K562 (cell line): ENCODE data around the gene NUBP2. TPM values are rescaled to one million over a fixed set of nuclear protein-coding genes. Genes with fewer than 3 reads are reported as not detected.

Source experiments
- ATAC-seq: fragments of 200-7000 bp; cut with Tn5 transposase; 3 replicates; pipeline ENCODE4 v1.9.1; 2020; ENCODE audit warnings: moderate library complexity
- BruUV-seq: library from RNA; stranded (reverse); fragments of 400-500 nt; replicated peaks from 2 replicates; lab custom pipeline; 2021; lab: Mats Ljungman, UMichigan
- CTCF ChIA-PET: fragments of 300-600 bp; formaldehyde crosslinking; extraction: SDS; loops from one replicate; lab custom pipeline; 2021; ENCODE audit warnings: low intra/inter-chr PET ratio; lab: Yijun Ruan, JAX
- POLR2A ChIA-PET: fragments of 300-600, 350-650 bp; sonication (Branson Sonifier 250); formaldehyde crosslinking; extraction: SDS; loops from one replicate; lab custom pipeline; 2021; ENCODE audit warnings: antibody characterized with exemption, inconsistent platforms; lab: Yijun Ruan, JAX
- DNase-seq, 4 experiments: peaks; one replicate each; pipeline versions ENCODE4 v3.0.0 to v3.0.0-alpha.2; 2011 to 2018; ENCODE audit warnings: low spot score in 3 of 4, mixed read lengths in 3 of 4; ENCODE audit errors: extremely low read depth in 1 of 4
- FAIRE-seq: peaks from 2 replicates; lab custom pipeline; 2011; peaks lifted over from hg19 to GRCh38; lab: Jason Lieb, UNC
- H2AFZ ChIP-seq: 2 replicates; pipeline ENCODE4 v1.6.0; 2011; ENCODE audit warnings: low read depth, low read length, control low read depth, inconsistent platforms
- H3K27ac ChIP-seq: fragments of 200-600 bp; 3 replicates; pipeline ENCODE4 v1.8.0; 2011; ENCODE audit warnings: low read depth, mild to moderate bottlenecking, control low read depth, inconsistent platforms, low read length, moderate library complexity, mixed read lengths; ENCODE audit errors: extremely low read depth
- H3K27me3 ChIP-seq, 2 experiments: fragments of 300-600 bp in 1 of 2; 2 replicates in 1 of 2; 3 replicates in 1 of 2; pipeline versions ENCODE4 v1.6.0 to v1.8.0; 2011; ENCODE audit warnings: inconsistent platforms in 2 of 2, low read length in 2 of 2, mild to moderate bottlenecking in 1 of 2, mixed read lengths in 1 of 2, moderate library complexity in 1 of 2; ENCODE audit not compliant: control insufficient read depth in 2 of 2, insufficient read depth in 2 of 2
- H3K36me3 ChIP-seq: fragments of 300-600 bp; 3 replicates; pipeline ENCODE4 v1.8.0; 2011; ENCODE audit warnings: mild to moderate bottlenecking, low read length, inconsistent platforms; ENCODE audit not compliant: control insufficient read depth, insufficient read depth
- H3K4me1 ChIP-seq, 2 experiments: fragments of 200-600 bp in 1 of 2; replicated peaks in 1 of 2; 2 replicates in 1 of 2; 3 replicates in 1 of 2; pipeline versions ENCODE4 v1.5.1 to v1.8.0; 2011; ENCODE audit warnings: inconsistent platforms in 2 of 2, low read length in 2 of 2, mild to moderate bottlenecking in 1 of 2, mixed read lengths in 1 of 2, moderate library complexity in 1 of 2; ENCODE audit not compliant: control insufficient read depth in 2 of 2, insufficient read depth in 2 of 2
- H3K4me2 ChIP-seq: 2 replicates; pipeline ENCODE4 v1.6.1; 2011; ENCODE audit warnings: low read length, control low read depth, inconsistent platforms, mixed read lengths; ENCODE audit not compliant: insufficient read depth
- H3K4me3 ChIP-seq: fragments of 200-600 bp; sonication (generic), shearing (Covaris generic); 2 replicates; pipeline ENCODE4 v1.5.1; 2016; ENCODE audit warnings: control low read depth, inconsistent platforms
- H3K79me2 ChIP-seq: fragments of 200-600 bp; 3 replicates; pipeline ENCODE4 v1.8.0; 2011; ENCODE audit warnings: low read length, inconsistent platforms; ENCODE audit not compliant: control insufficient read depth, insufficient read depth
- H3K9ac ChIP-seq, 2 experiments: 2 replicates each; pipeline versions ENCODE4 v1.6.0 to v1.6.1; 2011; ENCODE audit warnings: low read depth in 2 of 2, low read length in 2 of 2, control low read depth in 1 of 2, inconsistent platforms in 1 of 2, mild to moderate bottlenecking in 1 of 2, mixed read lengths in 1 of 2; ENCODE audit not compliant: insufficient read depth in 1 of 2
- H3K9me1 ChIP-seq: one replicate; pipeline ENCODE4 v1.6.0; 2011; ENCODE audit warnings: inconsistent platforms, mild to moderate bottlenecking, low read length, moderate library complexity; ENCODE audit not compliant: control insufficient read depth, insufficient read depth
- H3K9me3 ChIP-seq: replicated peaks from 2 replicates; pipeline ENCODE4 v1.5.1; 2011; ENCODE audit warnings: low read depth, low read length, inconsistent platforms; ENCODE audit not compliant: control insufficient read depth, insufficient read depth
- H4K20me1 ChIP-seq: replicated peaks from 2 replicates; pipeline ENCODE4 v1.6.1; 2011; ENCODE audit warnings: low read length, inconsistent platforms, mixed read lengths; ENCODE audit not compliant: control insufficient read depth, insufficient read depth
- ELK3 ChIP-seq: fragments of 450-650 bp; formaldehyde crosslinking; IDR thresholded peaks from 2 replicates; pipeline ENCODE4 v1.4.0; 2020; ENCODE audit warnings: mild to moderate bottlenecking
- ESRRA ChIP-seq: fragments of 450-650 bp; IDR thresholded peaks from 2 replicates; pipeline ENCODE4 v1.6.1; 2014; ENCODE audit warnings: low read depth, mild to moderate bottlenecking, moderate library complexity, borderline replicate concordance
- ESRRB ChIP-seq: fragments of 250-450 bp; sonication (Bioruptor Pico); IDR thresholded peaks from 2 replicates; pipeline ENCODE4 v1.5.0; 2020; ENCODE audit warnings: mild to moderate bottlenecking, moderate library complexity, borderline replicate concordance
- L3MBTL2 ChIP-seq: fragments of 450-650 bp; IDR thresholded peaks from 2 replicates; pipeline ENCODE4 v1.6.1; 2016; ENCODE audit warnings: mild to moderate bottlenecking, moderate library complexity
- POLR2B ChIP-seq: fragments of 450-650 bp; IDR thresholded peaks from 2 replicates; pipeline ENCODE4 v1.6.1; 2018; ENCODE audit warnings: low read depth; ENCODE audit not compliant: partially characterized antibody
- POLR3G ChIP-seq: IDR thresholded peaks from 2 replicates; pipeline ENCODE4 v1.6.1; 2011; ENCODE audit not compliant: insufficient read length, insufficient replicate concordance; ENCODE audit errors: extremely low read depth
- PYGO2 ChIP-seq: fragments of 450-650 bp; IDR thresholded peaks from 2 replicates; pipeline ENCODE4 v1.6.1; 2016; ENCODE audit warnings: mild to moderate bottlenecking, missing genetic modification characterization, moderate library complexity, missing compliant biosample characterization
- SMAD2 ChIP-seq: fragments of 150-350 bp; IDR thresholded peaks from 2 replicates; pipeline ENCODE4 v1.6.1; 2014; ENCODE audit warnings: low read depth, mild to moderate bottlenecking, low read length
- SMC3 ChIP-seq: conservative IDR thresholded peaks from 2 replicates; pipeline ENCODE4 v1.6.1; 2011; ENCODE audit warnings: low read depth, low read length, improper control_type of control experiment; ENCODE audit not compliant: insufficient read depth
- YY1 ChIP-seq, 3 experiments: IDR thresholded peaks; 2 replicates each; pipeline ENCODE4 v1.6.1; 2011; ENCODE audit warnings: low read length in 2 of 3, mild to moderate bottlenecking in 2 of 3, moderate library complexity in 2 of 3, borderline replicate concordance in 1 of 3, control low read depth in 1 of 3, low read depth in 1 of 3; ENCODE audit not compliant: insufficient read depth in 3 of 3, insufficient replicate concordance in 2 of 3, control insufficient read depth in 1 of 3, insufficient read length in 1 of 3; ENCODE audit errors: extremely low read depth in 1 of 3
- ZBTB12 ChIP-seq: fragments of 250-450 bp; sonication (Bioruptor Pico); IDR thresholded peaks from 2 replicates; pipeline ENCODE4 v1.4.0; 2020
- ZNF41 ChIP-seq: fragments of 250-450 bp; sonication (Bioruptor Pico); conservative IDR thresholded peaks from 2 replicates; pipeline ENCODE4 v1.4.0; 2020; ENCODE audit warnings: mild to moderate bottlenecking
- WGBS: fragments of 100-300 bp; shearing (Covaris generic); methylation state at CpG from one replicate; pipeline ENCODE4 v1.1.6; 2016; ENCODE audit warnings: low coverage, mixed read lengths; ENCODE audit not compliant: insufficient coverage; ENCODE audit errors: missing lambda C conversion rate; 5-methylcytosine and 5-hydroxymethylcytosine counted together
- in situ Hi-C: fragments of 300-500 bp; cut with MboI; formaldehyde crosslinking; loops from 4 replicates; pipeline ENCODE4 v1.15.0; 2018; ENCODE audit warnings: inconsistent platforms, mixed read lengths
- intact Hi-C: fragments of 100-400 bp; cut with micrococcal nuclease; formaldehyde crosslinking; loops from 2 replicates; pipeline ENCODE4 v1.14.2; 2022
- polyA plus RNA-seq, 8 experiments: library from polyadenylated mRNA; depleted of rRNA in 4 of 8; stranded (reverse) in 5 of 8; unstranded in 3 of 8; fragments of >200 nt; fragmentation: Nextera tagmentation in 2 of 8; fragmentation: Illumina TruSeq in 1 of 8; extraction: Ambion mirVana in 2 of 8; extraction: Trizol in 1 of 8; gene quantifications; 2 replicates each; pipeline versions ENCODE4 v1.2.1 to v1.2.3, GENCODE V29; 2011 to 2014; ENCODE audit warnings: inconsistent platforms in 1 of 8, missing spikeins in 1 of 8
- total RNA-seq, 7 experiments: library from RNA; depleted of rRNA in 6 of 7; stranded (reverse); fragments of >200 nt in 6 of 7; fragmentation: Illumina TruSeq in 2 of 7; extraction: Trizol in 2 of 7; gene quantifications; 2 replicates each; pipeline versions ENCODE4 v1.2.1 to v1.2.3, GENCODE V29; 2011 to 2021; ENCODE audit warnings: low replicate concordance in 1 of 7

The NUBP2 gene
- total and polyA plus RNA-seq, 9 of the 15 experiments (the other 6 are each of a cell fraction or from before 2014, with no cell fraction given) = 1.8 to 115 (median 24.0) TPM

GRCh38 chr16:1830213-1830612 lies 47.5 kb downstream of the NUBP2 start (continued):
- TF ChIP-seq ELK3 (CRISPR knock-in tag) = no peak
- TF ChIP-seq ZBTB12 (CRISPR knock-in tag) = no peak
- TF ChIP-seq PYGO2 (tag) = no peak
- no peak for TF ChIP-seq ESRRA
- TF ChIP-seq L3MBTL2 = no peak

- Histone ChIP-seq H3K27me3 (no peaks in the 10 kb centered on the region), H3K79me2 (peaks cover 17% of the 10 kb centered on the region), H3K4me1 (peaks cover 29 to 33% of the 10 kb centered on the region in 2 experiments), H3K36me3 (peaks cover 16% of the 10 kb centered on the region; the same call in 2 of the 3 replicates), H3K9me3 (no peaks in the 10 kb centered on the region), H4K20me1 (peaks cover 9% of the 10 kb centered on the region), H3K4me2 (no peak overlapping the region), H3K4me3 (no peak overlapping the region), H2AFZ (no peak overlapping the region), H3K9me1 (no peaks in the 10 kb centered on the region), H3K27ac (no peak overlapping the region), H3K9ac (no peak overlapping the region)
- no peak for ATAC-seq
- CTCF ChIA-PET = no interaction called here
- in situ Hi-C loops (no loop called here), intact Hi-C loops (no loop called here)
- no TSS peak for BruUV-seq
- 90% methylated on average over 19 of the region's 19 CpGs for WGBS
- no peak for DNase-seq
- TF ChIP-seq POLR3G (no peak), SMC3 (no peak), YY1 (IDR thresholded peaks at IDR 0.05; ENCODE audit: borderline replicate concordance in 1 of 3, control insufficient read depth in 1 of 3, extremely low read depth in 1 of 3, insufficient read depth in 3 of 3, insufficient read length in 1 of 3, insufficient replicate concordance in 2 of 3, low read depth in 1 of 3, low read length in 2 of 3) (no peak), SMAD2 (no peak), POLR2B (no peak), ZNF41 (CRISPR knock-in tag) (no peak), ESRRB (no peak)
- FAIRE-seq = no peak
- POLR2A ChIA-PET = no interaction called here
Measured at GRCh38 chr16:1831186-1832075, 48.7 kb downstream of the NUBP2 start.
